Mammary epithelial cell (primary cell): ENCODE measurements around the gene APCDD1.

Experiments
- CTCF ChIP-seq, 2 donors: IDR thresholded peaks in 1 of 2; conservative IDR thresholded peaks in 1 of 2; 2 replicates each; pipeline ENCODE4 v1.5.1; 2011 to 2012; ENCODE audit warnings: inconsistent platforms in 2 of 2, low read length in 2 of 2, mild to moderate bottlenecking in 2 of 2, control low read depth in 1 of 2, low read depth in 1 of 2; ENCODE audit not compliant: insufficient read depth in 1 of 2; ENCODE audit errors: extremely low read depth in 1 of 2
- EZH2 ChIP-seq: IDR thresholded peaks from 2 replicates; pipeline ENCODE4 v1.6.1; 2012; ENCODE audit warnings: low read length, inconsistent platforms, borderline replicate concordance

GRCh38 chr18:10418836-10419235 is 35.6 kb upstream of the APCDD1 start:
- TF ChIP-seq CTCF (conservative IDR thresholded peaks at IDR 0.05 in 1 of 2, IDR thresholded peaks at IDR 0.05 in 1 of 2; ENCODE audit: extremely low read depth in 1 of 2, insufficient read depth in 1 of 2, low read depth in 1 of 2, low read length in 2 of 2) (no peak), EZH2 (no peak)
